ENCODE data around the gene ITGB1BP1. TPM values are rescaled to one million over a fixed set of nuclear protein-coding genes. Genes with fewer than 3 reads are reported as not detected.

ITGB1BP1 gene
- polyA plus RNA-seq, 1 of the 3 experiments (the other 2 are of a cell fraction): 56.6 TPM

DNA sequence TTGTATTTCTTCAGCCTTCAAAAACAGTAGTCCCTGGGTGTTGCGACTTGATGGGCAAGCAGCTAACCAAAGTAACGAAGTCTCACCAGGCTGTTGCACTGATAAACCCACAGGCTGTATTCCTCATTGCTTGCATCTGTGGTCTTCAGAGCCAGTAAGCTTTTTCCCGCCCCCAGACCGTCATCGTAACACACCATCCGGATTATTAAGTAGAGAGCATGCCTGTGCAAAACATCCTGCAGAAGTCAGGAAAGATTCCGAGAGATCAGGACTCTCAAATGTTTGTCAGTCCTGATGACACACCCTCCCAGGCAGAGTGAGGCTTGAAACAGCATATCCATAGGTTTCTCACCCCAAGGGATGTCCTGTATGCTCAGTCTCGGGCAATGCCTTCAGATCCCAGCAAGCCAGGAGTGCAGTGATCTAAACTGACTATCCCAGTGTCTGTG is 15.9 kb downstream of the ITGB1BP1 start:
- no peak for DNase-seq
- H3K79me2 ChIP-seq (ENCODE audit: insufficient read depth): 0 out of 2 replicates have a peak, but pooled peaks cover 3% of the 10 kb centered on the region
- 97% methylated on average over 8 of the region's 8 CpGs for WGBS (ENCODE audit: low lambda C conversion rate)
- H2AFZ ChIP-seq (ENCODE audit: low read depth): no peak overlapping the region
- ChIA-PET POLR2A (interaction anchor here (0.6 kb wide), 1 partner anchor 209 kb away, joined by 3 read pairs; no protein-coding TSS in a partner anchor), CTCF (interaction anchor here (1.1 to 1.4 kb wide), 2 partner anchors 15 to 211 kb away, joined by 3 read pairs; no protein-coding TSS in a partner anchor)
- H3K4me2 ChIP-seq: no peak overlapping the region
- H4K20me1 ChIP-seq (ENCODE audit: insufficient read depth): peaks cover 10% of the 10 kb centered on the region
- peaks cover 0 to 3% of the 10 kb centered on the region in 2 experiments; a peak in 2 of 4 replicates for H3K4me1 ChIP-seq (ENCODE audit: control insufficient read depth in 1 of 2, insufficient read depth in 2 of 2, low read depth in 1 of 2, low read length in 1 of 2)
- H3K4me3 ChIP-seq (ENCODE audit: low read depth in 2 of 2, low read length in 1 of 2): no peak overlapping the region
- H3K36me3 ChIP-seq (replicated peaks in 1 of 2; ENCODE audit: control insufficient read depth in 1 of 2, insufficient read depth in 2 of 2, low read length in 1 of 2): peaks cover 64 to 66% of the 10 kb centered on the region in 2 experiments
- TF ChIP-seq FOXM1 (IDR thresholded peaks at IDR 0.05; ENCODE audit: low read depth) (no peak), FOSL2 (IDR thresholded peaks at IDR 0.05; ENCODE audit: borderline replicate concordance, low read depth) (no peak), NRF1 (IDR thresholded peaks at IDR 0.05; ENCODE audit: low read depth, low read length) (no peak), POLR2AphosphoS5 (IDR thresholded peaks at IDR 0.05; ENCODE audit: low read depth, low read length) (no peak), RFX5 (IDR thresholded peaks at IDR 0.05; ENCODE audit: low read length) (no peak), MEF2A (IDR thresholded peaks at IDR 0.05; ENCODE audit: borderline replicate concordance, low read depth) (no peak), EP300 (IDR thresholded peaks at IDR 0.05; ENCODE audit: borderline replicate concordance in 1 of 2, low read depth in 1 of 2, low read length in 1 of 2) (no peak), CHD2 (IDR thresholded peaks at IDR 0.05; ENCODE audit: low read length, partially characterized antibody) (no peak), TEAD4 (IDR thresholded peaks at IDR 0.05; ENCODE audit: borderline replicate concordance, insufficient read depth) (no peak), FOXJ3 (CRISPR knock-in tag; IDR thresholded peaks at IDR 0.05) (no peak), EZH2phosphoT487 (IDR thresholded peaks at IDR 0.05; ENCODE audit: borderline replicate concordance, low read depth) (no peak), TAF1 (IDR thresholded peaks at IDR 0.05; ENCODE audit: borderline replicate concordance, low read depth, low read length) (no peak), TCF12 (IDR thresholded peaks at IDR 0.05) (no peak), JUND (IDR thresholded peaks at IDR 0.05) (no peak), YY1 (IDR thresholded peaks at IDR 0.05; ENCODE audit: low read depth) (no peak), GABPA (IDR thresholded peaks at IDR 0.05; ENCODE audit: low read depth) (no peak), MXI1 (IDR thresholded peaks at IDR 0.05; ENCODE audit: low read depth, low read length) (no peak), SIN3A (IDR thresholded peaks at IDR 0.05; ENCODE audit: borderline replicate concordance, low read depth, low read length) (no peak)
- TF ChIP-seq, protein P1, sequence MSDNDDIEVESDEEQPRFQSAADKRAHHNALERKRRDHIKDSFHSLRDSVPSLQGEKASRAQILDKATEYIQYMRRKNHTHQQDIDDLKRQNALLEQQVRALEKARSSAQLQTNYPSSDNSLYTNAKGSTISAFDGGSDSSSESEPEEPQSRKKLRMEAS (IDR thresholded peaks at IDR 0.05; ENCODE audit: low read depth): no peak
- TF ChIP-seq, protein P2, sequence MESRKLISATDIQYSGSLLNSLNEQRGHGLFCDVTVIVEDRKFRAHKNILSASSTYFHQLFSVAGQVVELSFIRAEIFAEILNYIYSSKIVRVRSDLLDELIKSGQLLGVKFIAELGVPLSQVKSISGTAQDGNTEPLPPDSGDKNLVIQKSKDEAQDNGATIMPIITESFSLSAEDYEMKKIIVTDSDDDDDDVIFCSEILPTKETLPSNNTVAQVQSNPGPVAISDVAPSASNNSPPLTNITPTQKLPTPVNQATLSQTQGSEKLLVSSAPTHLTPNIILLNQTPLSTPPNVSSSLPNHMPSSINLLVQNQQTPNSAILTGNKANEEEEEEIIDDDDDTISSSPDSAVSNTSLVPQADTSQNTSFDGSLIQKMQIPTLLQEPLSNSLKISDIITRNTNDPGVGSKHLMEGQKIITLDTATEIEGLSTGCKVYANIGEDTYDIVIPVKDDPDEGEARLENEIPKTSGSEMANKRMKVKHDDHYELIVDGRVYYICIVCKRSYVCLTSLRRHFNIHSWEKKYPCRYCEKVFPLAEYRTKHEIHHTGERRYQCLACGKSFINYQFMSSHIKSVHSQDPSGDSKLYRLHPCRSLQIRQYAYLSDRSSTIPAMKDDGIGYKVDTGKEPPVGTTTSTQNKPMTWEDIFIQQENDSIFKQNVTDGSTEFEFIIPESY (IDR thresholded peaks at IDR 0.05; ENCODE audit: borderline replicate concordance, low read depth): no peak
- H3K27ac ChIP-seq (ENCODE audit: low read depth in 2 of 2, low read length in 1 of 2): no peak overlapping the region; a peak in 1 of 4 replicates
- H3K27me3 ChIP-seq (ENCODE audit: insufficient read depth): no peaks in the 10 kb centered on the region
- H3K9me3 ChIP-seq: no peaks in the 10 kb centered on the region
- H3K9ac ChIP-seq: no peak overlapping the region
- H3F3A ChIP-seq (replicated peaks; ENCODE audit: insufficient read depth): peaks cover 56% of the 10 kb centered on the region
- no peaks in the 10 kb centered on the region for H3K9me2 ChIP-seq

All from SK-N-SH (cell line).